Measurements from ENCODE around the gene COX20. TPM values are rescaled to one million over a fixed set of nuclear protein-coding genes. Genes with fewer than 3 reads are reported as not detected.

The COX20 gene
- total RNA-seq, 1 donor from 2014 or later: 43.7 TPM

GRCh38 chr1:244851546-244852231 is 16.2 kb downstream of the COX20 start:
- no peak for DNase-seq (ENCODE audit: low spot score)

DNA sequence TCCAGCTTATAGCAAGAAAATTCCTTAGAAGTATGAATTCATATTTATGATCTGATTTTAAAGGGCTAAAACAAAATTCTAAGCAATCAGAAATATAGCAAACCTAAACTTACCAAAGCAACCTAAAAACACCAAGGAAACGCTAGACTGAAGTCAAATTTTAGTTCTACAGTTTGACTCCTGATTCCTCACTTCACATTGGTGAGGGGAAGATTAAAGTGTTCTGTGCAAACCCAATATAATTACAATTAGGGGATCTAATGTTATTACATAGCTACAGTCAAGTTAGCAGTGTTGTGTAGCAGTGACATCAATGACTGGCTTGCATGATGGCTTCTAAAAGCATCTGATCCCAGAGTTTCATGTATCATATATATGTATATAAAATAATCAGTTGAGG is 17.2 kb downstream of the COX20 start:
- no peak for DNase-seq (ENCODE audit: low spot score)

DNA sequence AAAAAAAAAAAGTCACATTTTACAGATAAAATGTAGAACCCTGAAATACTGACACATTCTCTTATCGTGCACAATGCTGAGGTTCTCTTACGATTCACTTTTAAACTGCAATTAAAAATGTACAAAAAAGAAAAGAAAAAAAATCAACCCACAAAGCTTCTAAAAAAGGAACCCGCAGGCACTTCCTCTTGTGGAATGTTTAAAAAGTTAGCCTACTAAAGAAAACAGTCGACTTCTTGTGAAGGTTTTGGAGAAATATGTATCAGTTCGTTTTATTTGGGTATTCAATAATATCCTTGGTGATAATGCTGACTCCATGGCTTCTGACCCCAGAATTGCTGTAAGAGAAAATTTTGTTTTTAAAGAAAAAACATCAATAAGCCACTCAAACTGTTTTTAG is 18.7 kb downstream of the COX20 start:
- no peak for DNase-seq (ENCODE audit: low spot score)

- DNase-seq (ENCODE audit: low spot score): no peak
Measured at GRCh38 chr1:244854865-244855578, 19.6 kb downstream of the COX20 start.

- no peak for DNase-seq (ENCODE audit: low spot score)
Measured at GRCh38 chr1:244857761-244858160, 22.3 kb downstream of the COX20 start.

GRCh38 chr1:244858357-244858756 is 22.9 kb downstream of the COX20 start:
- no peak for DNase-seq (ENCODE audit: low spot score)

DNA sequence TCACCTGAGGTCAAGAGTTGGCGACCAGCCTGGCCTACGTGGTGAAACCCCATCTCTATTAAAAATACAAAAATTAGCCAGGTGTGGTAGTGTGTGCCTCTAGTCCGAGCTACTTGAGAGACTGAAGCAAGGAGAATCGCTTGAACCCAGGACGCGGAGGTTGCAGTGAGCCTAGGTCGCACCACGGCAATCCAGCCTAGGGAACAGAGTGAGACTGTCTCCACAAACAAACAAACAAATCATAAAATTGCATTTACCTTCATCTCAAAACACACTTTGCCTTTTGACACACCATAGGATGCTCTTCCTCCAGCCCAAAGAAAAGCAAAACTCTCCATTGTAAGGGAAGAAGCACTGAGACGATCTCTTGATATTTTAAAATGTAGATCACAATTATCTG is 24.6 kb downstream of the COX20 start:
- DNase-seq (ENCODE audit: low spot score): no peak

- no peak for DNase-seq (ENCODE audit: low spot score)
Measured at GRCh38 chr1:244860914-244861610, 25.6 kb downstream of the COX20 start.

- DNase-seq (ENCODE audit: low spot score): no peak
Measured at GRCh38 chr1:244861683-244862082, 26.2 kb downstream of the COX20 start.

DNA sequence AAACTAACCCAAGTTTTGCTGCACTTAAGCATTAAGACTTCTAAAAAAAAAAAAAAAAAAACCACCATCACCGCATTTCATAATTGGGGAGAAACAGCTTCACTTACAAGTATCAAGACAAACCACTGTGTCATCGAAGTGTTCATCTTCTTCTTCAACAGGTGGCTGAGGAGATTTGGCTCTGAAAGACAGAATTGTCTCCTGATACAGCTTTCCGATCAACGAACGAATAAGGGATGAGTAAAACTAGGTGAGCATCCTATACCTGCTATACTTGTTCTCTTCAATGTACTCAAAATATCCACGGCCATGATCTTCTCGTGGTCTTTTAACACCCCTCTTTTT is 26.9 kb downstream of the COX20 start:
- DNase-seq (ENCODE audit: low spot score): no peak

GRCh38 chr1:244862699-244863490 is 27.4 kb downstream of the COX20 start:
- peak; percentile 99 for DNase-seq (ENCODE audit: low spot score)

DNA sequence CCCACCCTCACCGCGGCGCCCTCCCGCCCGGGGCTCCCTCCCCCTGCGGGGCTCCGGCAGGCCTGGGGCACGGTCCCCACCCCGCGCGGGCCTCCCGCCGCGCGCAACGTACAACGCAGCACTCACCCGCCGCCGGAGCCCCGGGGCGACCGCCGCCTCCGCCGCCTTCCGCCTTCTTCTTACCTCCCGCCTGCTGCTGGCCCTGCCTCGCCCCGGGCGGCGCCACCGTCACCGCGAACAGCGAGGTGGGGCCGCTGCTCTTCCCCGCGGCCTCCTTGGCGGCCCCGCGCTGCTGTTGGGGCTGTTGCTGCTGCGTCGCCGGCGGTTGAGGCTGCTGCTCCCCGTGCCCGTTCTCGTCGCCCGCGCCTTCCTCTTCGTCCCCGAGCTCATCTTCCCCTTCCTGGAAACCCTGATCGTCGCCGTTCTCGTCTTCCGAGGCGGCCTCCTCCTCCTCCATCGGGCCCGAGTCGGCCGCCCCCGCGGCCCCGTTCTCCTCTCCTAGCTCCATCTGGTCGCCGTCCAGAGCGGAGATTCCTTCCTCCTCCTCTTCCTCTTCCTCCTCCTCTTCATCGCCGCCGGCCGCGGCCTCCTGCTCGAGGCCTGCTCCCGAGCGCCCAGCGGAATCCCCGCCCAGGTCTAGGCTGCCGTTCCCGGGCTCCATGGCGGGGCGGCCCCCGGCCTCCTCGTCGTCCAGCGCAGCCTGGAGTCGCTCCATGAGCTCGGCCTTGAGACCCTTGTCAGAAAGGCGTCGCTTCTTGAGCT is 28.2 kb downstream of the COX20 start:
- DNase-seq (ENCODE audit: low spot score): peak; percentile 55

GRCh38 chr1:244864253-244865027 is 29.0 kb downstream of the COX20 start, which contains the start of gene HNRNPU:
Gene HNRNPU (minus strand): TSS chr1:244864543. CDS start chr1:244864307, 236 bp downstream.
- DNase-seq (ENCODE audit: low spot score): peak; percentile 96

- peak; percentile 54 for DNase-seq (ENCODE audit: low spot score)
Measured at GRCh38 chr1:244865028-244865371, 29.5 kb downstream of the COX20 start.

DNA sequence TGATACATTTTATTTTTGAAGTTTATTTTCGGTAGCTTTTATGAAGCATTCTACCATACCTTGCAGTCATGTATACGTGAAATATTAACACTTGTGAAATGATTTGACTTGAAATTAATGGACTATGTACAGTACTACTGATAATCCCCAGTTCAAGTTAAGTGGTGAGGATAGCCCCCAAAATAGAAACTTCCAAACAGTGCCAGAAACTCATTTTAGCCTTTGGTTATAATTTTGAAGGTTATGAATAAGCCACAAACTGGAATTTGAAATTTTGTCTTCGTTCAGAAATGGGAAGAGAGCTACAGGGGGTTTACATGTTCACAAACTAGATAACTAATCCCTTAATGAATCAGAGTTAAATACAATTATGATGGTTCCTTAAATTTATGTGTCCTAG is 30.4 kb downstream of the COX20 start:
- DNase-seq (ENCODE audit: low spot score): no peak

- DNase-seq (ENCODE audit: low spot score): no peak
Measured at GRCh38 chr1:244866355-244866754, 30.9 kb downstream of the COX20 start.

- no peak for DNase-seq (ENCODE audit: low spot score)
Measured at GRCh38 chr1:244868484-244869363, 33.3 kb downstream of the COX20 start.

GRCh38 chr1:244869364-244869827 is 33.9 kb downstream of the COX20 start:
- DNase-seq (ENCODE audit: low spot score): no peak

- DNase-seq (ENCODE audit: low spot score): no peak
Measured at GRCh38 chr1:244869950-244870349, 34.5 kb downstream of the COX20 start.

Data from ureter (tissue), 1 donor.